Osteoblast (primary cell): Measurements from ENCODE around the gene SLC23A1. TPM values are rescaled to one million over a fixed set of nuclear protein-coding genes. Genes with fewer than 3 reads are reported as not detected.
A peak's percentile ranks its signal among the peaks of the same experiment; 100 is the strongest.

Source experiments
- DNase-seq: peaks from one replicate; pipeline ENCODE4 v3.0.0; 2011; ENCODE audit warnings: low spot score, mixed read lengths; ENCODE audit not compliant: insufficient read length; ENCODE audit errors: missing footprints
- H2AFZ ChIP-seq: 2 replicates; pipeline ENCODE4 v1.6.0; 2011; ENCODE audit warnings: mild to moderate bottlenecking, low read length
- H3K27ac ChIP-seq: 2 replicates; pipeline ENCODE4 v1.5.1; 2011; ENCODE audit warnings: mild to moderate bottlenecking, low read depth, low read length, moderate library complexity
- H3K27me3 ChIP-seq: 2 replicates; pipeline ENCODE4 v1.6.0; 2012; ENCODE audit warnings: mild to moderate bottlenecking, control low read depth, inconsistent platforms, low read length, moderate library complexity; ENCODE audit not compliant: insufficient read depth
- H3K36me3 ChIP-seq: 2 replicates; pipeline ENCODE4 v1.5.1; 2011; ENCODE audit warnings: mild to moderate bottlenecking, low read length, control low read depth, moderate library complexity; ENCODE audit not compliant: insufficient read depth
- H3K4me1 ChIP-seq: 2 replicates; pipeline ENCODE4 v1.5.1; 2011; ENCODE audit warnings: mild to moderate bottlenecking, low read length, control low read depth, moderate library complexity; ENCODE audit not compliant: insufficient read depth
- H3K4me2 ChIP-seq: 2 replicates; pipeline ENCODE4 v1.6.0; 2011; ENCODE audit warnings: mild to moderate bottlenecking, low read length; ENCODE audit not compliant: insufficient read depth
- H3K4me3 ChIP-seq: fragments of 200-600 bp; sonication (generic); 3 replicates; pipeline ENCODE4 v1.5.1; 2012; ENCODE audit warnings: mild to moderate bottlenecking, low read length, inconsistent platforms; ENCODE audit not compliant: insufficient read depth
- H3K79me2 ChIP-seq: 2 replicates; pipeline ENCODE4 v1.6.0; 2012; ENCODE audit warnings: mild to moderate bottlenecking, low read length, control low read depth, inconsistent platforms; ENCODE audit not compliant: insufficient read depth
- H3K9me3 ChIP-seq: 2 replicates; pipeline ENCODE4 v1.5.1; 2011; ENCODE audit warnings: low read depth, low read length, control low read depth
- H4K20me1 ChIP-seq: 2 replicates; pipeline ENCODE4 v1.6.0; 2012; ENCODE audit warnings: mild to moderate bottlenecking, low read length, control low read depth; ENCODE audit not compliant: insufficient read depth
- CTCF ChIP-seq: IDR thresholded peaks from 2 replicates; pipeline ENCODE4 v1.5.1; 2011; ENCODE audit warnings: mild to moderate bottlenecking, low read depth, low read length, moderate library complexity; ENCODE audit errors: extremely low read depth
- total RNA-seq: library from RNA; depleted of rRNA; stranded (reverse); fragments of >200 nt; gene quantifications from 2 replicates; pipeline ENCODE4 v1.2.3, GENCODE V29; 2012

Gene SLC23A1
- total RNA-seq, 1 donor = not detected

GRCh38 chr5:139396691-139397090, 13.6 kb upstream of the SLC23A1 start:
- H3K4me2 ChIP-seq = no peak overlapping the region
- no peak overlapping the region for H2AFZ ChIP-seq
- H3K4me1 ChIP-seq = no peaks in the 10 kb centered on the region
- no peak overlapping the region for H3K27ac ChIP-seq
- H3K36me3 ChIP-seq = no peaks in the 10 kb centered on the region
- no peak overlapping the region for H3K4me3 ChIP-seq
- DNase-seq = no peak
- peaks cover 4% of the 10 kb centered on the region for H4K20me1 ChIP-seq
- no peaks in the 10 kb centered on the region for H3K9me3 ChIP-seq
- H3K79me2 ChIP-seq = no peaks in the 10 kb centered on the region
- TF ChIP-seq CTCF = no peak
- peaks cover 18% of the 10 kb centered on the region for H3K27me3 ChIP-seq

DNA sequence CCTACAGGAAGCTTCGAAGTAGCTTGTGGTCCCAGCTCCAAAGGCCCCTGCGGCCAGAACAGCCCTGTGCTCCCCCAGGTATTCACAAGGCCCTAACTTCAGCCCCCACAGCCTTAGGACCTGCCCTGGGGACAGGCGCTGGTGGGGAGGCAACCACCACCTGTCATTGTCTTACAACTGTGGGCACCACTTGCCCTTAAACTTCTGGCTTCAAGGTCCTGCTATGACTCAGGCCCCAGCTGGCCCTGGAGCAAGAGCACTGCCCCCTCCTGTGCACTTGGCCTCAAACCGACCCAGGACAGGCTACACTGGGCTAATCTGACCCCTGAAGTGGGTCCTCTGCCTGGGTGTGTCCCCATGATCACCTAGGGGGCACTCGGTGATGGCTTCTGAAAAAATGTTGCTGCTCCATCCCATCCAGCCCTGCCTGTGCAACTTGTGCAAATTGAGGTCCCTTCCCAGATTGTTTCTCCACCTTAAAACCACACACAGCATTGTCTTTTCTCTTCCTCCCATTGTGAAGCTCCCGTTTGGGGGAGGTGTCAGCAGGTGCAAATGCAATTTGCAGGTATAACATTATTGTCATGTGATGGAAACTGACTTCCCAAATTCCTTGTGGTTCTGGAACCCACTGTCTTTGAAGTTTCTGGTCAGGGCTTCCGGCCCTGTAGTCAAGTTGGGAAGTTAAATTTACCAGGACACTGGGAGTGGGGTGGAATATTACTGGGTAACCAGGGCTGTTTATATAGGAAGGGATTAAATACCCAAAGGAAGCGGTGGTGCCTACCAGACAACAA, 12.9 kb upstream of the SLC23A1 start:
- Histone ChIP-seq H3K9me3 (no peaks in the 10 kb centered on the region), H3K36me3 (no peaks in the 10 kb centered on the region), H3K4me2 (no peak overlapping the region), H3K4me1 (no peaks in the 10 kb centered on the region), H3K79me2 (no peaks in the 10 kb centered on the region), H3K27me3 (peaks cover 18% of the 10 kb centered on the region), H3K27ac (no peak overlapping the region), H2AFZ (no peak overlapping the region), H4K20me1 (peaks cover 4% of the 10 kb centered on the region), H3K4me3 (no peak overlapping the region)
- TF ChIP-seq CTCF = no peak
- peak; percentile 93 for DNase-seq

DNA sequence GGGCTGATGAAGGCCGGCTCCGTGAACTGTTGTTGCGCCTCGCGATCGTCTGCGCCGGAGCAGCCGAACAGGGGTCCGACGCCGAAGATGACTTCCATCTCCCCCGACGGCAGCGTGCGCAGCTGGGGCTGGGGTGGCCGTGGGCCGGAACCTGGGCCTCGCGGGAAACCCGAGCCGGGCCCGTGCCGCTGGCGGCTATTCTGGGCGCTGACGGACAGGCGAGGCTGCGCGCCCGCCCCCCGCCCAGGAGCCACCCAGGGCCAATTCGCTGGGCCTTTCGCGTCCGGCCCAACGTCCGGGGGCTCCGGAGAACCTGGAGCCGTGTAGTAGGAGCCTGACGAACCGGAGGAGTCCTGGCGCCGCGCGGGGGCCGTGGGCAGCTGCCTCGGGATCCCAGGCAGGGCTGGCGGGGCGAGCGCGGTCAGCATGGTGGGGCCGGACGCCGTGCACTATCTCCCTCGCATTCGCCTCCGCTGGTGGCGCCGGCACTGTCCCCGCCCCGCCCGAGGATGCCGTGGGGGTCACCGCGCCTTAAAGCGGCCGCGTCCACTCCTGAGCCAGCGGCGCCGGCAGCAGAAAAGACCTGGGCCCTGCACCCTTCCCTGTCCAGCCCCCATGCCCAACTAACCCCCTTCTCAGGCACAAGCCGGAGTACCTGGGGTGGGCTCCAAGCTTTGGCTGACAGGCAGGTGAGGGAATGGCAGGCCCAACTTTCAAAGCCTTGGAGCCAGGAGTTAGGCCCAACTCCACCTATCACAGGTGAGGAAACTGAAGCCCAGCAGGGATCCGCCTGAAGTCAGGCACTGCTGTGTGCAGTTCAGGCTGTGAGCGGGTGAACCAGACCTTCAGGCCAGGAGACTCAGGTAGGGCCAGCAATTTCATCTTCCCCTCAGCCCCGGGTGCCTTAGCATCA, 11.8 kb upstream of the SLC23A1 start, which contains the start of gene PROB1:
Gene PROB1, minus strand, starts transcription at position 451 of the 913 bp plus-strand sequence. Its CDS starts 23 bp downstream, at position 428.
- DNase-seq = peak; percentile 75
- Histone ChIP-seq H4K20me1 (peaks cover 4% of the 10 kb centered on the region), H3K4me2 (peak within 1 kb of the TSS; percentile 71), H3K27me3 (peaks cover 18% of the 10 kb centered on the region), H3K4me3 (peak within 1 kb of the TSS; percentile 57), H3K9me3 (no peaks in the 10 kb centered on the region), H2AFZ (peak within 1 kb of the TSS; percentile 20), H3K79me2 (no peaks in the 10 kb centered on the region), H3K36me3 (no peaks in the 10 kb centered on the region), H3K27ac (no peak within 1 kb of the TSS), H3K4me1 (no peaks in the 10 kb centered on the region)
- TF ChIP-seq CTCF = no peak
